Measurements from ENCODE around the gene GNE.
"Not testable (repeated sequence)": the region's sequence is repeated elsewhere in the genome, so short reads cannot be mapped to it uniquely, and the experiment has no call there.

GNE gene

GRCh38 chr9:36273354-36273753 is 15.1 kb upstream of the GNE start:
- DNase-seq (ENCODE audit: low read depth, low spot score), result not testable (repeated sequence)

GRCh38 chr9:36268007-36268427 is 9.8 kb upstream of the GNE start:
- no peak for DNase-seq (ENCODE audit: low read depth, low spot score)

GRCh38 chr9:36264896-36265295 is 6.6 kb upstream of the GNE start:
- no peak for DNase-seq (ENCODE audit: low read depth, low spot score)

GRCh38 chr9:36263683-36264082 is 5.4 kb upstream of the GNE start:
- DNase-seq (ENCODE audit: low read depth, low spot score), result no peak

GRCh38 chr9:36258996-36259533 is 817 bp upstream of the GNE start:
- no peak for DNase-seq (ENCODE audit: low read depth, low spot score)

- no peak for DNase-seq (ENCODE audit: low read depth, low spot score)
Measured at GRCh38 chr9:36251428-36251827, 6.8 kb downstream of the GNE start.

GRCh38 chr9:36250079-36250478 is 8.2 kb downstream of the GNE start:
- no peak for DNase-seq (ENCODE audit: low read depth, low spot score)

GRCh38 chr9:36249189-36249588 is 9.1 kb downstream of the GNE start:
- DNase-seq (ENCODE audit: low read depth, low spot score), result no peak

- not testable (repeated sequence) for DNase-seq (ENCODE audit: low read depth, low spot score)
Measured at GRCh38 chr9:36248061-36248460, 10.2 kb downstream of the GNE start.

GRCh38 chr9:36247356-36247755 is 10.9 kb downstream of the GNE start:
- DNase-seq (ENCODE audit: low read depth, low spot score), result no peak

GRCh38 chr9:36245906-36246305 is 12.3 kb downstream of the GNE start:
- no peak for DNase-seq (ENCODE audit: low read depth, low spot score)

GRCh38 chr9:36239675-36240074 is 18.6 kb downstream of the GNE start:
- not testable (repeated sequence) for DNase-seq (ENCODE audit: low read depth, low spot score)

- not testable (repeated sequence) for DNase-seq (ENCODE audit: low read depth, low spot score)
Measured at GRCh38 chr9:36239205-36239604, 19.0 kb downstream of the GNE start.

- DNase-seq (ENCODE audit: low read depth, low spot score), result no peak
Measured at GRCh38 chr9:36237230-36237629, 21.0 kb downstream of the GNE start.

GRCh38 chr9:36222449-36222848 is 35.8 kb downstream of the GNE start:
- no peak for DNase-seq (ENCODE audit: low read depth, low spot score)

- DNase-seq (ENCODE audit: low read depth, low spot score), result no peak
Measured at GRCh38 chr9:36221667-36222066, 36.6 kb downstream of the GNE start.

- no peak for DNase-seq (ENCODE audit: low read depth, low spot score)
Measured at GRCh38 chr9:36218411-36218901, 39.8 kb downstream of the GNE start.

GRCh38 chr9:36218011-36218410 is 40.2 kb downstream of the GNE start:
- no peak for DNase-seq (ENCODE audit: low read depth, low spot score)

- DNase-seq (ENCODE audit: low read depth, low spot score), result no peak
Measured at GRCh38 chr9:36217256-36217968, 40.8 kb downstream of the GNE start.

- DNase-seq (ENCODE audit: low read depth, low spot score), result no peak
Measured at GRCh38 chr9:36214571-36214970, 43.7 kb downstream of the GNE start.

GRCh38 chr9:36213989-36214388 is 44.3 kb downstream of the GNE start:
- DNase-seq (ENCODE audit: low read depth, low spot score), result no peak

- no peak for DNase-seq (ENCODE audit: low read depth, low spot score)
Measured at GRCh38 chr9:36213387-36213786, 44.9 kb downstream of the GNE start.

- no peak for DNase-seq (ENCODE audit: low read depth, low spot score)
Measured at GRCh38 chr9:36211510-36211909, 46.7 kb downstream of the GNE start.
